ENCODE results near the gene DOCK2. TPM values are rescaled to one million over a fixed set of nuclear protein-coding genes. Genes with fewer than 3 reads are reported as not detected.
"Not testable (repeated sequence)": the region's sequence is repeated elsewhere in the genome, so short reads cannot be mapped to it uniquely, and the experiment has no call there.

The DOCK2 gene
- total RNA-seq, 2 donors from 2014 or later = 249 to 284 TPM

- H3K9me3 ChIP-seq (ENCODE audit: control insufficient read depth, low read length, poor library complexity, severe bottlenecking) = no peaks in the 10 kb centered on the region
- Mint-ChIP-seq H3K4me1 (peaks cover 7% of the 10 kb centered on the region), H3K27me3 (no peaks in the 10 kb centered on the region), H3K36me3 (ENCODE audit: low read depth) (peaks cover 38% of the 10 kb centered on the region), H3K4me3 (no peak overlapping the region), H3K27ac (no peak overlapping the region)
- DNase-seq (no peak), ATAC-seq (no peak)
These were observed 82.6 kb downstream of the DOCK2 start for GRCh38 chr5:169719360-169720314.

- Mint-ChIP-seq H3K4me3 (no peak overlapping the region), H3K36me3 (ENCODE audit: low read depth) (peaks cover 32% of the 10 kb centered on the region), H3K4me1 (peaks cover 7% of the 10 kb centered on the region), H3K27me3 (no peaks in the 10 kb centered on the region), H3K27ac (no peak overlapping the region)
- H3K9me3 ChIP-seq (ENCODE audit: control insufficient read depth, low read length, poor library complexity, severe bottlenecking) = no peaks in the 10 kb centered on the region
- no peak for DNase-seq
- ATAC-seq = no peak
These were observed 84.7 kb downstream of the DOCK2 start for GRCh38 chr5:169721771-169722170.

GRCh38 chr5:169723103-169723831 lies 86.2 kb downstream of the DOCK2 start:
- Mint-ChIP-seq H3K36me3 (ENCODE audit: low read depth) (peaks cover 30% of the 10 kb centered on the region), H3K4me3 (no peak overlapping the region), H3K27me3 (no peaks in the 10 kb centered on the region), H3K4me1 (peaks cover 11% of the 10 kb centered on the region), H3K27ac (no peak overlapping the region)
- DNase-seq = no peak
- no peak for ATAC-seq
- H3K9me3 ChIP-seq (ENCODE audit: control insufficient read depth, low read length, poor library complexity, severe bottlenecking) = no peaks in the 10 kb centered on the region

GRCh38 chr5:169724303-169725087 lies 87.4 kb downstream of the DOCK2 start:
- Mint-ChIP-seq H3K27ac (no peak overlapping the region), H3K36me3 (ENCODE audit: low read depth) (peaks cover 31% of the 10 kb centered on the region), H3K27me3 (no peaks in the 10 kb centered on the region), H3K4me1 (peaks cover 15% of the 10 kb centered on the region), H3K4me3 (no peak overlapping the region)
- ATAC-seq (no peak), DNase-seq (no peak)
- no peaks in the 10 kb centered on the region for H3K9me3 ChIP-seq (ENCODE audit: control insufficient read depth, low read length, poor library complexity, severe bottlenecking)

- not testable (repeated sequence) for H3K4me3 Mint-ChIP-seq; DNase-seq; H3K27ac Mint-ChIP-seq; H3K9me3 ChIP-seq (ENCODE audit: control insufficient read depth, low read length, poor library complexity, severe bottlenecking); ATAC-seq; H3K27me3 Mint-ChIP-seq
- Mint-ChIP-seq H3K4me1 (peaks cover 17% of the 10 kb centered on the region), H3K36me3 (ENCODE audit: low read depth) (peaks cover 33% of the 10 kb centered on the region)
These were observed 88.6 kb downstream of the DOCK2 start for GRCh38 chr5:169725665-169726064.

- H3K4me1 Mint-ChIP-seq = peaks cover 28% of the 10 kb centered on the region
- H3K27me3 Mint-ChIP-seq = no peaks in the 10 kb centered on the region
- H3K27ac Mint-ChIP-seq = no peak overlapping the region
- no peaks in the 10 kb centered on the region for H3K9me3 ChIP-seq (ENCODE audit: control insufficient read depth, low read length, poor library complexity, severe bottlenecking)
- H3K36me3 Mint-ChIP-seq (ENCODE audit: low read depth) = peaks cover 34% of the 10 kb centered on the region
- no peak overlapping the region for H3K4me3 Mint-ChIP-seq
- ATAC-seq = no peak
- DNase-seq = no peak
These were observed 91.3 kb downstream of the DOCK2 start for GRCh38 chr5:169728418-169728817.

GRCh38 chr5:169731221-169731620 lies 94.1 kb downstream of the DOCK2 start:
- H3K27me3 Mint-ChIP-seq = no peaks in the 10 kb centered on the region
- H3K4me1 Mint-ChIP-seq = peaks cover 27% of the 10 kb centered on the region
- no peak overlapping the region for H3K4me3 Mint-ChIP-seq
- H3K27ac Mint-ChIP-seq = peak overlapping the region; percentile 76
- ATAC-seq = no peak
- DNase-seq = no peak
- peaks cover 30% of the 10 kb centered on the region for H3K36me3 Mint-ChIP-seq (ENCODE audit: low read depth)
- no peaks in the 10 kb centered on the region for H3K9me3 ChIP-seq (ENCODE audit: control insufficient read depth, low read length, poor library complexity, severe bottlenecking)

- no peaks in the 10 kb centered on the region for H3K27me3 Mint-ChIP-seq
- H3K27ac Mint-ChIP-seq = no peak overlapping the region
- DNase-seq (no peak), ATAC-seq (no peak)
- H3K36me3 Mint-ChIP-seq (ENCODE audit: low read depth) = peaks cover 32% of the 10 kb centered on the region
- H3K9me3 ChIP-seq (ENCODE audit: control insufficient read depth, low read length, poor library complexity, severe bottlenecking) = no peaks in the 10 kb centered on the region
- no peak overlapping the region for H3K4me3 Mint-ChIP-seq
- peaks cover 30% of the 10 kb centered on the region for H3K4me1 Mint-ChIP-seq
These were observed 95.8 kb downstream of the DOCK2 start for GRCh38 chr5:169732841-169733240.

- no peak for DNase-seq
- Mint-ChIP-seq H3K4me3 (no peak overlapping the region), H3K27me3 (no peaks in the 10 kb centered on the region), H3K27ac (no peak overlapping the region), H3K4me1 (peaks cover 22% of the 10 kb centered on the region), H3K36me3 (ENCODE audit: low read depth) (peaks cover 20% of the 10 kb centered on the region)
- ATAC-seq = no peak
- H3K9me3 ChIP-seq (ENCODE audit: control insufficient read depth, low read length, poor library complexity, severe bottlenecking) = no peaks in the 10 kb centered on the region
These were observed 98.8 kb downstream of the DOCK2 start for GRCh38 chr5:169735913-169736312.

GRCh38 chr5:169736653-169737052 lies 99.6 kb downstream of the DOCK2 start:
- Mint-ChIP-seq H3K36me3 (ENCODE audit: low read depth) (peaks cover 16% of the 10 kb centered on the region), H3K27ac (no peak overlapping the region), H3K4me1 (peaks cover 19% of the 10 kb centered on the region), H3K27me3 (no peaks in the 10 kb centered on the region), H3K4me3 (no peak overlapping the region)
- DNase-seq (no peak), ATAC-seq (no peak)
- H3K9me3 ChIP-seq (ENCODE audit: control insufficient read depth, low read length, poor library complexity, severe bottlenecking) = no peaks in the 10 kb centered on the region

- Mint-ChIP-seq H3K36me3 (ENCODE audit: low read depth) (peaks cover 7% of the 10 kb centered on the region), H3K4me3 (peak overlapping the region; percentile 45), H3K27ac (peak overlapping the region; percentile 70), H3K4me1 (peaks cover 20% of the 10 kb centered on the region), H3K27me3 (no peaks in the 10 kb centered on the region)
- no peak for DNase-seq
- no peak for ATAC-seq
- no peaks in the 10 kb centered on the region for H3K9me3 ChIP-seq (ENCODE audit: control insufficient read depth, low read length, poor library complexity, severe bottlenecking)
These were observed 103.4 kb downstream of the DOCK2 start for GRCh38 chr5:169740435-169740834.

GRCh38 chr5:169742771-169743296 lies 105.8 kb downstream of the DOCK2 start:
- peaks cover 20% of the 10 kb centered on the region for H3K4me1 Mint-ChIP-seq
- no peak overlapping the region for H3K27ac Mint-ChIP-seq
- ATAC-seq (no peak), DNase-seq (no peak)
- no peaks in the 10 kb centered on the region for H3K9me3 ChIP-seq (ENCODE audit: control insufficient read depth, low read length, poor library complexity, severe bottlenecking)
- no peaks in the 10 kb centered on the region for H3K27me3 Mint-ChIP-seq
- peaks cover 11% of the 10 kb centered on the region for H3K36me3 Mint-ChIP-seq (ENCODE audit: low read depth)
- no peak overlapping the region for H3K4me3 Mint-ChIP-seq

GRCh38 chr5:169744336-169744735 lies 107.3 kb downstream of the DOCK2 start:
- H3K4me1 Mint-ChIP-seq = peaks cover 17% of the 10 kb centered on the region
- H3K9me3 ChIP-seq (ENCODE audit: control insufficient read depth, low read length, poor library complexity, severe bottlenecking) = no peaks in the 10 kb centered on the region
- H3K36me3 Mint-ChIP-seq (ENCODE audit: low read depth) = peaks cover 11% of the 10 kb centered on the region
- ATAC-seq (no peak), DNase-seq (no peak)
- no peak overlapping the region for H3K27ac Mint-ChIP-seq
- H3K27me3 Mint-ChIP-seq = no peaks in the 10 kb centered on the region
- H3K4me3 Mint-ChIP-seq = no peak overlapping the region
